ENCODE measurements around the gene GLIS2. TPM values are rescaled to one million over a fixed set of nuclear protein-coding genes. Genes with fewer than 3 reads are reported as not detected.
A peak's percentile ranks its signal among the peaks of the same experiment; 100 is the strongest.

GLIS2 gene
- polyA plus RNA-seq, 2 of the 4 experiments (the other 2 are of a cell fraction), result 5.5 to 15.8 TPM

DNA sequence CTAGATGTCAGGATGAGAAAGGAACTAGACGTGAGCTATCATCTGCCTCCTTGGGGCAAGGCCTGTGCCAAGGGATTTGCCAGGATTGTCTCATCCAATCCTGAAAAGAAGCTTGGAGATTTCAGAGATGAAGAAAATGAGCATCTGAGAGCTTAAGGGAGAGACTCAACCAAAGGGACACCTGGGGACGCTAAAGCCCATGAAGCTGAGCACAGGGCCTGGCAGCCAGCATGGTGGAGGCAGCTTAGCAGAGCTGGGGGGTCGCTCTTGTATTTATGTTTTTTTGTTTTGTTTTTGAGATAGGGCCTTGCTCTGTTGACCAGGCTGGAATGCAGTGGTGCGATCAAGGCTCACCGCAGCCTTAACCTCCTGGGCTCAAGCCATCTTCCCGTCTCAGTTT is 18.4 kb upstream of the GLIS2 start:
- peak overlapping the region; percentile 94 to 99; a peak in 5 of 6 replicates for H3K27ac ChIP-seq
- WGBS (ENCODE audit: missing lambda C conversion rate), result 90% methylated on average over 6 of the region's 6 CpGs

DNA sequence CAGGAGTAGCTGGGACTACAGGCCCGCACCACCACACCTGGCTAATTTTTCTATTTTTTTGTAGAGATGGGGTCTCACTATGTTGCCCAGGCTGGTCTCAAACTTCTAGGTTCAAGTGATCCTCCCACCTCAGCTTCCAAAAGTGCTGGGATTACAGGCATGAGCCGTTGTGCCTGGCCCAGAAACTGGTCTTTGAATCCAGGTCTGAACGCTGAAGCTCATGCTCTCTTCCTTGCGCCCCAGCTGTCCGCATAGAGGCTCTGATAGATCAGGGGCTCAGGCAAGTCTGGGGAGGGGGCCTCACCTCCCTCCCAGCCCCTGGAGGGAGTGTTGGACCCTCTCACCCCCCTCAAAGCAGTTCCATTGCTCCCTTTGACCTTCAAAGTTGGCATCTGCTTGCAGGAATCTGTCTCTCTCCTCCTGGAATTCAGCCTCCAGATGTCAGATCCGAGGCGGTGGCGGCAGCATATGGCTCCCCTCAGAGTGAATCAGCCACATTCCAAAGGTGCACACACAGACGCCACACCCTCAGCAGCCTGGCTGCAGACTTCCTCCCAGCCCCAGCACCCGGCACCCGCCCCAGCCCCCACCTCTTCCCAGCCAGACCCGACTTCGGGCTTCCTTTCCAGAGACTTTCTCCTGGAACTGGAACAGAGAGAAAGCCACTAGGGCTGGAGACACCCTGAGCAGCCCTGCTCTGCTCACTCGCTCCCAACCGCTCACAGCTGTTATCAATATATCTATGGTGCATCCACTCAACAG is 16.9 kb upstream of the GLIS2 start:
- H3K27ac ChIP-seq, result peak overlapping the region; percentile 94 to 99
- H3K4me1 ChIP-seq, result peaks cover 57% of the 10 kb centered on the region
- FAIRE-seq (no peak), DNase-seq (ENCODE audit: low read depth in 1 of 2, low spot score in 1 of 2) (peak; percentile 95 to 97), ATAC-seq (peak; percentile 96 to 99)
- no peaks in the 10 kb centered on the region for H3K9me3 ChIP-seq
- WGBS (ENCODE audit: missing lambda C conversion rate), result 18% methylated on average over 11 of the region's 15 CpGs
- CTCF ChIA-PET, result interaction anchor here (0.7 to 13.8 kb wide), 13 partner anchors 8 to 104 kb away, joined by 3 to 213 read pairs (median 4); no protein-coding TSS in a partner anchor
- peak overlapping the region; percentile 11; the same call in 1 of the 3 replicates for H3K4me3 ChIP-seq
- POLR2A ChIA-PET, result interaction anchor here (0.6 to 3.5 kb wide), 9 partner anchors 8 to 183 kb away, joined by 3 to 39 read pairs (median 7); partner anchors contain the start of genes GLIS2 and TFAP4
- peak overlapping the region; percentile 94 for H3K4me2 ChIP-seq
- TF ChIP-seq CHD2 (IDR thresholded peaks at IDR 0.05; ENCODE audit: low read length, partially characterized antibody) (no peak), MAFK (IDR thresholded peaks at IDR 0.05; ENCODE audit: partially characterized antibody) (peak; percentile 18), EHMT2 (IDR thresholded peaks at IDR 0.05; ENCODE audit: low read depth) (no peak), E2F6 (IDR thresholded peaks at IDR 0.05; ENCODE audit: borderline replicate concordance, low read depth) (no peak; the same call in 1 of the 2 replicates), SMC3 (IDR thresholded peaks at IDR 0.05) (no peak; the same call in 2 of the 3 replicates), EP300 (IDR thresholded peaks at IDR 0.05) (peak in 1 of 2 experiments; percentile 49; a peak in 2 of 5 replicates), HMGXB4 (CRISPR knock-in tag; IDR thresholded peaks at IDR 0.05; ENCODE audit: borderline replicate concordance) (no peak), HOXB5 (CRISPR knock-in tag; IDR thresholded peaks at IDR 0.05) (0 out of 2 replicates have a peak, but pooled peaks have one; percentile 20), JUNB (IDR thresholded peaks at IDR 0.05) (peak; percentile 57), NR3C1 (IDR thresholded peaks at IDR 0.05) (no peak), HOXB13 (CRISPR knock-in tag; IDR thresholded peaks at IDR 0.05; ENCODE audit: low read depth) (0 out of 2 replicates have a peak, but pooled peaks have one; percentile 24), POLR2A (IDR thresholded peaks at IDR 0.05; ENCODE audit: low read length) (peak; percentile 26; the same call in 1 of the 2 replicates), HDAC2 (IDR thresholded peaks at IDR 0.05) (no peak), JUN (IDR thresholded peaks at IDR 0.05) (peak; percentile 44 to 74; a peak in 3 of 5 replicates), RARB (CRISPR knock-in tag; IDR thresholded peaks at IDR 0.05) (no peak), NPAS2 (CRISPR knock-in tag; IDR thresholded peaks at IDR 0.05; ENCODE audit: borderline replicate concordance) (no peak), GATA3 (IDR thresholded peaks at IDR 0.05; ENCODE audit: borderline replicate concordance) (peak; percentile 65), FOSL2 (IDR thresholded peaks at IDR 0.05) (0 out of 2 replicates have a peak, but pooled peaks have one; percentile 27), FOSL2 (CRISPR knock-in tag; IDR thresholded peaks at IDR 0.05) (peak; percentile 90), ZC3H11A (IDR thresholded peaks at IDR 0.05) (no peak), MAX (IDR thresholded peaks at IDR 0.05) (peak; percentile 89), ESRRA (IDR thresholded peaks at IDR 0.05; ENCODE audit: borderline replicate concordance, low read length) (peak; percentile 81), HOXA7 (CRISPR knock-in tag; IDR thresholded peaks at IDR 0.05) (no peak), RCOR1 (IDR thresholded peaks at IDR 0.05; ENCODE audit: low read depth, low read length) (no peak)
- TF ChIP-seq, protein P1, sequence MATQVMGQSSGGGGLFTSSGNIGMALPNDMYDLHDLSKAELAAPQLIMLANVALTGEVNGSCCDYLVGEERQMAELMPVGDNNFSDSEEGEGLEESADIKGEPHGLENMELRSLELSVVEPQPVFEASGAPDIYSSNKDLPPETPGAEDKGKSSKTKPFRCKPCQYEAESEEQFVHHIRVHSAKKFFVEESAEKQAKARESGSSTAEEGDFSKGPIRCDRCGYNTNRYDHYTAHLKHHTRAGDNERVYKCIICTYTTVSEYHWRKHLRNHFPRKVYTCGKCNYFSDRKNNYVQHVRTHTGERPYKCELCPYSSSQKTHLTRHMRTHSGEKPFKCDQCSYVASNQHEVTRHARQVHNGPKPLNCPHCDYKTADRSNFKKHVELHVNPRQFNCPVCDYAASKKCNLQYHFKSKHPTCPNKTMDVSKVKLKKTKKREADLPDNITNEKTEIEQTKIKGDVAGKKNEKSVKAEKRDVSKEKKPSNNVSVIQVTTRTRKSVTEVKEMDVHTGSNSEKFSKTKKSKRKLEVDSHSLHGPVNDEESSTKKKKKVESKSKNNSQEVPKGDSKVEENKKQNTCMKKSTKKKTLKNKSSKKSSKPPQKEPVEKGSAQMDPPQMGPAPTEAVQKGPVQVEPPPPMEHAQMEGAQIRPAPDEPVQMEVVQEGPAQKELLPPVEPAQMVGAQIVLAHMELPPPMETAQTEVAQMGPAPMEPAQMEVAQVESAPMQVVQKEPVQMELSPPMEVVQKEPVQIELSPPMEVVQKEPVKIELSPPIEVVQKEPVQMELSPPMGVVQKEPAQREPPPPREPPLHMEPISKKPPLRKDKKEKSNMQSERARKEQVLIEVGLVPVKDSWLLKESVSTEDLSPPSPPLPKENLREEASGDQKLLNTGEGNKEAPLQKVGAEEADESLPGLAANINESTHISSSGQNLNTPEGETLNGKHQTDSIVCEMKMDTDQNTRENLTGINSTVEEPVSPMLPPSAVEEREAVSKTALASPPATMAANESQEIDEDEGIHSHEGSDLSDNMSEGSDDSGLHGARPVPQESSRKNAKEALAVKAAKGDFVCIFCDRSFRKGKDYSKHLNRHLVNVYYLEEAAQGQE (IDR thresholded peaks at IDR 0.05), result no peak
- TF ChIP-seq, protein P2, sequence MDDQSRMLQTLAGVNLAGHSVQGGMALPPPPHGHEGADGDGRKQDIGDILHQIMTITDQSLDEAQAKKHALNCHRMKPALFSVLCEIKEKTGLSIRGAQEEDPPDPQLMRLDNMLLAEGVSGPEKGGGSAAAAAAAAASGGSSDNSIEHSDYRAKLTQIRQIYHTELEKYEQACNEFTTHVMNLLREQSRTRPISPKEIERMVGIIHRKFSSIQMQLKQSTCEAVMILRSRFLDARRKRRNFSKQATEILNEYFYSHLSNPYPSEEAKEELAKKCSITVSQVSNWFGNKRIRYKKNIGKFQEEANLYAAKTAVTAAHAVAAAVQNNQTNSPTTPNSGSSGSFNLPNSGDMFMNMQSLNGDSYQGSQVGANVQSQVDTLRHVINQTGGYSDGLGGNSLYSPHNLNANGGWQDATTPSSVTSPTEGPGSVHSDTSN (IDR thresholded peaks at IDR 0.05), result peak; percentile 72; the same call in 1 of the 2 replicates
- TF ChIP-seq, protein P3, sequence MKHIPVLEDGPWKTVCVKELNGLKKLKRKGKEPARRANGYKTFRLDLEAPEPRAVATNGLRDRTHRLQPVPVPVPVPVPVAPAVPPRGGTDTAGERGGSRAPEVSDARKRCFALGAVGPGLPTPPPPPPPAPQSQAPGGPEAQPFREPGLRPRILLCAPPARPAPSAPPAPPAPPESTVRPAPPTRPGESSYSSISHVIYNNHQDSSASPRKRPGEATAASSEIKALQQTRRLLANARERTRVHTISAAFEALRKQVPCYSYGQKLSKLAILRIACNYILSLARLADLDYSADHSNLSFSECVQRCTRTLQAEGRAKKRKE (CRISPR knock-in tag; IDR thresholded peaks at IDR 0.05; ENCODE audit: low read depth), result no peak

More for the DNA sequence above, 18.4 kb upstream of the GLIS2 start:
- no peak for ATAC-seq
- no peak overlapping the region; the same call in 2 of the 3 replicates for H3K4me2 ChIP-seq
- ChIA-PET CTCF (interaction anchor here (1.1 to 13.8 kb wide), 13 partner anchors 7 to 105 kb away, joined by 3 to 213 read pairs (median 5); no protein-coding TSS in a partner anchor), POLR2A (interaction anchor here (0.5 to 3.5 kb wide), 3 partner anchors 10 to 24 kb away, joined by 5 to 17 read pairs (median 5); partner anchors contain the start of genes GLIS2 and TFAP4)
- no peak for DNase-seq (ENCODE audit: low read depth in 1 of 2, low spot score in 1 of 2)
- H3K4me3 ChIP-seq, result no peak overlapping the region
- H3K4me1 ChIP-seq, result peaks cover 67% of the 10 kb centered on the region
- TF ChIP-seq ZFP36 (IDR thresholded peaks at IDR 0.05; ENCODE audit: borderline replicate concordance, partially characterized antibody), result peak; percentile 3
- TF ChIP-seq ZNF302 (CRISPR knock-in tag; IDR thresholded peaks at IDR 0.05), result no peak
- no peaks in the 10 kb centered on the region for H3K9me3 ChIP-seq
- FAIRE-seq, result no peak

Measured in A549 (cell line).